HCT116 (cell line): ENCODE data around the gene FEV. TPM values are rescaled to one million over a fixed set of nuclear protein-coding genes. Genes with fewer than 3 reads are reported as not detected.

Source experiments
- ATAC-seq: fragments of 200-7000 bp; cut with Tn5 transposase; 2 replicates; pipeline ENCODE4 v1.9.1; 2020; ENCODE audit warnings: mild to moderate bottlenecking, moderate library complexity
- BruUV-seq: library from RNA; stranded (reverse); fragments of 400-500 nt; replicated peaks from 2 replicates; lab custom pipeline; 2021; lab: Mats Ljungman, UMichigan
- CTCF ChIA-PET: fragments of 300-600 bp; sonication (Branson Sonifier 250); formaldehyde crosslinking; loops from one replicate; lab custom pipeline; 2021; ENCODE audit warnings: antibody characterized with exemption; lab: Charles Lee
- POLR2A ChIA-PET: fragments of 300-600, 350-600 bp; sonication (Branson Sonifier 250); formaldehyde crosslinking; loops from one replicate; lab custom pipeline; 2021; ENCODE audit warnings: antibody characterized with exemption; lab: Charles Lee
- RAD21 ChIA-PET, 2 experiments: fragments of 300-600 bp; sonication (Branson Sonifier 250); formaldehyde crosslinking; loops; one replicate each; lab custom pipeline; 2023; ENCODE audit warnings: low total read pairs in 2 of 2; ENCODE audit not compliant: uncharacterized antibody in 2 of 2, unreplicated experiment in 2 of 2, low non-redundant PET in 1 of 2; lab: Charles Lee
- DNase-seq: peaks from one replicate; pipeline ENCODE4 v3.0.0-alpha.2; 2010; ENCODE audit warnings: low read depth, low spot score
- H2AFZ ChIP-seq: fragments of 200-600 bp; shearing (Covaris generic), sonication (generic); 2 replicates; pipeline ENCODE4 v1.6.1; 2017; ENCODE audit warnings: low read depth, mixed run types, mixed read lengths, antibody characterized with exemption, low read length; ENCODE audit not compliant: poor library complexity, severe bottlenecking
- H3K27ac ChIP-seq: 2 replicates; pipeline ENCODE4 v1.5.1; 2012; ENCODE audit warnings: low read depth, low read length
- H3K27me3 ChIP-seq: fragments of 200-600 bp; sonication (generic); 2 replicates; pipeline ENCODE4 v1.6.1; 2016; ENCODE audit warnings: mixed run types, low read length, mixed read lengths; ENCODE audit not compliant: insufficient read depth
- H3K36me3 ChIP-seq, 2 experiments: fragments of 200-500 bp in 1 of 2; fragments of 200-600 bp in 1 of 2; sonication (Bioruptor generic) in 1 of 2; sonication (generic) in 1 of 2; 2 replicates each; pipeline versions ENCODE4 v1.5.1 to v1.6.1; 2014 to 2016; ENCODE audit warnings: low read length in 2 of 2, inconsistent platforms in 1 of 2, mixed read lengths in 1 of 2, mixed run types in 1 of 2; ENCODE audit not compliant: insufficient read depth in 2 of 2, control insufficient read depth in 1 of 2
- H3K4me1 ChIP-seq, 2 experiments: fragments of 200-600 bp in 1 of 2; sonication (generic) in 1 of 2; 2 replicates each; pipeline versions ENCODE4 v1.5.1 to v1.6.1; 2012 to 2017; ENCODE audit warnings: low read length in 2 of 2, inconsistent platforms in 1 of 2, mild to moderate bottlenecking in 1 of 2, mixed read lengths in 1 of 2, mixed run types in 1 of 2, moderate library complexity in 1 of 2; ENCODE audit not compliant: insufficient read depth in 2 of 2, control insufficient read depth in 1 of 2
- H3K4me2 ChIP-seq: fragments of 200-600 bp; sonication (generic); 2 replicates; pipeline ENCODE4 v1.6.1; 2017; ENCODE audit warnings: mixed run types, low read length, mixed read lengths
- H3K4me3 ChIP-seq, 2 experiments: fragments of 200-600 bp in 1 of 2; sonication (generic) in 1 of 2; replicated peaks in 1 of 2; 2 replicates each; pipeline ENCODE4 v1.5.1; 2011 to 2016; ENCODE audit warnings: low read length in 2 of 2, control low read depth in 1 of 2, low read depth in 1 of 2, mild to moderate bottlenecking in 1 of 2, mixed read lengths in 1 of 2, mixed run types in 1 of 2
- H3K79me2 ChIP-seq: fragments of 200-600 bp; sonication (generic); 2 replicates; pipeline ENCODE4 v1.6.1; 2017; ENCODE audit warnings: mild to moderate bottlenecking, mixed run types, low read length, moderate library complexity, mixed read lengths; ENCODE audit not compliant: insufficient read depth
- H3K9ac ChIP-seq: fragments of 200-600 bp; sonication (generic); 2 replicates; pipeline ENCODE4 v1.6.1; 2016; ENCODE audit warnings: low read length, mixed read lengths
- H3K9me2 ChIP-seq: fragments of 200-600 bp; sonication (generic), shearing (Covaris generic); 2 replicates; pipeline ENCODE4 v1.6.1; 2017; ENCODE audit warnings: mixed run types, mild to moderate bottlenecking, moderate library complexity; ENCODE audit not compliant: insufficient read depth
- H3K9me3 ChIP-seq, 2 experiments: fragments of 200-500 bp in 1 of 2; fragments of 200-600 bp in 1 of 2; sonication (Bioruptor generic) in 1 of 2; sonication (generic) in 1 of 2; 2 replicates each; pipeline ENCODE4 v1.6.1; 2014 to 2017; ENCODE audit warnings: low read length in 2 of 2, mixed read lengths in 2 of 2, inconsistent platforms in 1 of 2, low read depth in 1 of 2, mild to moderate bottlenecking in 1 of 2, mixed run types in 1 of 2, moderate library complexity in 1 of 2; ENCODE audit not compliant: control insufficient read depth in 1 of 2, insufficient read depth in 1 of 2
- H4K20me1 ChIP-seq: fragments of 200-600 bp; sonication (generic), shearing (Covaris generic); 2 replicates; pipeline ENCODE4 v1.6.1; 2017; ENCODE audit warnings: mixed run types, mild to moderate bottlenecking, moderate library complexity; ENCODE audit not compliant: insufficient read depth
- CTCF ChIP-seq, 3 experiments: fragments of 200-600 bp in 1 of 3; sonication (generic) in 1 of 3; IDR thresholded peaks in 2 of 3; conservative IDR thresholded peaks in 1 of 3; 2 replicates each; pipeline ENCODE4 v1.5.1; 2012 to 2017; ENCODE audit warnings: low read depth in 2 of 3, low read length in 2 of 3, antibody characterized with exemption in 1 of 3, borderline replicate concordance in 1 of 3, control low read depth in 1 of 3, mild to moderate bottlenecking in 1 of 3, mixed read lengths in 1 of 3, mixed run types in 1 of 3, moderate library complexity in 1 of 3; ENCODE audit not compliant: insufficient read depth in 1 of 3
- RAD21 ChIP-seq: IDR thresholded peaks from 2 replicates; pipeline ENCODE4 v1.6.1; 2012; ENCODE audit warnings: low read depth, mild to moderate bottlenecking
- SRF ChIP-seq: IDR thresholded peaks from 2 replicates; pipeline ENCODE4 v1.6.1; 2012; ENCODE audit warnings: low read depth
- ZNF274 ChIP-seq: fragments of 200-500 bp; sonication (Bioruptor generic); IDR thresholded peaks from 2 replicates; pipeline ENCODE4 v1.6.1; 2014; ENCODE audit warnings: mild to moderate bottlenecking, low read depth, low read length, inconsistent platforms
- intact Hi-C: fragments of 100-400 bp; cut with micrococcal nuclease; formaldehyde crosslinking; loops from 2 replicates; pipeline ENCODE4 v1.10.0; 2022
- total RNA-seq: library from RNA; stranded (reverse); gene quantifications from one replicate; pipeline ENCODE4 v1.2.1, GENCODE V29; 2021; ENCODE audit not compliant: unreplicated experiment

FEV gene
- total RNA-seq, 1 experiment from 2014 or later: not detected

GRCh38 chr2:219029829-219030165 is 44.8 kb upstream of the FEV start:
- Histone ChIP-seq H3K36me3 (no peaks in the 10 kb centered on the region), H3K4me1 (no peaks in the 10 kb centered on the region; a peak in 1 of 4 replicates), H3K27ac (no peak overlapping the region), H3K27me3 (peaks cover 18% of the 10 kb centered on the region), H4K20me1 (no peaks in the 10 kb centered on the region), H2AFZ (no peak overlapping the region), H3K4me3 (no peak overlapping the region), H3K9me2 (no peaks in the 10 kb centered on the region), H3K9me3 (no peaks in the 10 kb centered on the region), H3K79me2 (no peaks in the 10 kb centered on the region), H3K4me2 (no peak overlapping the region), H3K9ac (no peak overlapping the region)
- TF ChIP-seq CTCF (IDR thresholded peaks at IDR 0.05 in 2 of 3, conservative IDR thresholded peaks at IDR 0.05 in 1 of 3; ENCODE audit: borderline replicate concordance in 1 of 3, insufficient read depth in 1 of 3, low read depth in 2 of 3, low read length in 2 of 3) (peak; percentile 92 to 97 (median 96)), SRF (no peak), ZNF274 (no peak), RAD21 (peak; percentile 92)
- ATAC-seq (peak; percentile 97), DNase-seq (no peak)
- POLR2A ChIA-PET: interaction anchor here (1.0 kb wide), 1 partner anchor 125 kb away, joined by 3 read pairs; no protein-coding TSS in a partner anchor
- intact Hi-C loops: loop anchor here (1.0 to 2.0 kb wide), 2 partner anchors 89 to 126 kb away; no protein-coding TSS in a partner anchor
- RAD21 ChIA-PET: interaction anchor here (0.7 to 1.8 kb wide), 6 partner anchors 50 to 125 kb away, joined by 3 to 19 read pairs (median 4); no protein-coding TSS in a partner anchor
- no TSS peak for BruUV-seq
- CTCF ChIA-PET: interaction anchor here (0.6 to 5.3 kb wide), 43 partner anchors 10 to 358 kb away, joined by 3 to 97 read pairs (median 4); partner anchors contain the start of gene DNPEP
